CD4-positive, alpha-beta T cell treated with Interferon alpha-2 for 1 hour (primary cell): Measurements from ENCODE around the gene PSORS1C2.

Source experiments
- DNase-seq, 2 donors: peaks; one replicate each; pipeline ENCODE4 v3.0.0-alpha.2; 2020 to 2022

The PSORS1C2 gene

GRCh38 chr6:31112478-31112877 is 26.4 kb downstream of the PSORS1C2 start, which contains the start of gene C6orf15:
Gene C6orf15 (minus strand): TSS chr6:31112575. CDS start chr6:31112555, 20 bp downstream.
- no peak for DNase-seq

- DNase-seq: no peak
These were observed 27.2 kb downstream of the PSORS1C2 start for GRCh38 chr6:31111712-31112111.

- no peak for DNase-seq
These were observed 27.9 kb downstream of the PSORS1C2 start for GRCh38 chr6:31110825-31111582.

GRCh38 chr6:31107052-31107451 is 31.8 kb downstream of the PSORS1C2 start:
- no peak for DNase-seq

GRCh38 chr6:31103136-31103535 is 35.7 kb downstream of the PSORS1C2 start:
- no peak for DNase-seq

GRCh38 chr6:31098449-31098938 is 40.4 kb downstream of the PSORS1C2 start:
- no peak for DNase-seq

GRCh38 chr6:31096656-31097055 is 42.2 kb downstream of the PSORS1C2 start:
- DNase-seq: no peak

GRCh38 chr6:31096215-31096614 is 42.7 kb downstream of the PSORS1C2 start:
- DNase-seq: no peak

GRCh38 chr6:31094389-31094881 is 44.4 kb downstream of the PSORS1C2 start:
- peak in 1 of 2 donors; percentile 50 for DNase-seq

- no peak for DNase-seq
These were observed 45.9 kb downstream of the PSORS1C2 start for GRCh38 chr6:31092769-31093505.

- DNase-seq: no peak
These were observed 46.6 kb downstream of the PSORS1C2 start for GRCh38 chr6:31092238-31092637.

GRCh38 chr6:31091680-31092079 is 47.2 kb downstream of the PSORS1C2 start:
- DNase-seq: no peak

GRCh38 chr6:31090973-31091364 is 47.9 kb downstream of the PSORS1C2 start:
- no peak for DNase-seq

- no peak for DNase-seq
These were observed 48.4 kb downstream of the PSORS1C2 start for GRCh38 chr6:31090275-31090972.
